Measurements from ENCODE around the gene RPL29.

Gene RPL29

GRCh38 chr3:52014613-52015012 lies 18.9 kb upstream of the RPL29 start:
- DNase-seq (ENCODE audit: low read depth): no peak
- no peak overlapping the region for H3K4me3 ChIP-seq (ENCODE audit: control insufficient read depth, low read depth, low read length)
- peak; percentile 27 for TF ChIP-seq CTCF (conservative IDR thresholded peaks at IDR 0.05; ENCODE audit: control insufficient read depth, insufficient read depth, low read depth, low read length)

GRCh38 chr3:52013802-52014598 lies 18.3 kb upstream of the RPL29 start:
- no peak overlapping the region for H3K4me3 ChIP-seq (ENCODE audit: control insufficient read depth, low read depth, low read length)
- no peak for DNase-seq (ENCODE audit: low read depth)
- no peak for TF ChIP-seq CTCF (conservative IDR thresholded peaks at IDR 0.05; ENCODE audit: control insufficient read depth, insufficient read depth, low read depth, low read length)

- no peak for DNase-seq (ENCODE audit: low read depth)
- TF ChIP-seq CTCF (conservative IDR thresholded peaks at IDR 0.05; ENCODE audit: control insufficient read depth, insufficient read depth, low read depth, low read length): no peak
- H3K4me3 ChIP-seq (ENCODE audit: control insufficient read depth, low read depth, low read length): no peak overlapping the region
Observed at GRCh38 chr3:52012699-52013098, 17.0 kb upstream of the RPL29 start.

- no peak for TF ChIP-seq CTCF (conservative IDR thresholded peaks at IDR 0.05; ENCODE audit: control insufficient read depth, insufficient read depth, low read depth, low read length)
Observed at GRCh38 chr3:52010431-52010830, 14.7 kb upstream of the RPL29 start.

GRCh38 chr3:52007291-52007690 lies 11.6 kb upstream of the RPL29 start:
- TF ChIP-seq CTCF (conservative IDR thresholded peaks at IDR 0.05; ENCODE audit: control insufficient read depth, insufficient read depth, low read depth, low read length): no peak
- no peak for DNase-seq (ENCODE audit: low read depth)
- H3K4me3 ChIP-seq (ENCODE audit: control insufficient read depth, low read depth, low read length): no peak overlapping the region

More at GRCh38 chr3:52010431-52010830, 14.7 kb upstream of the RPL29 start:
- no peak for DNase-seq (ENCODE audit: low read depth)
- H3K4me3 ChIP-seq (ENCODE audit: control insufficient read depth, low read depth, low read length): no peak overlapping the region

- DNase-seq (ENCODE audit: low read depth): no peak
- TF ChIP-seq CTCF (conservative IDR thresholded peaks at IDR 0.05; ENCODE audit: control insufficient read depth, insufficient read depth, low read depth, low read length): no peak
- no peak overlapping the region for H3K4me3 ChIP-seq (ENCODE audit: control insufficient read depth, low read depth, low read length)
Observed at GRCh38 chr3:52006820-52007133, 11.1 kb upstream of the RPL29 start.
